ENCODE data around the gene LNX2.

The LNX2 gene

DNA sequence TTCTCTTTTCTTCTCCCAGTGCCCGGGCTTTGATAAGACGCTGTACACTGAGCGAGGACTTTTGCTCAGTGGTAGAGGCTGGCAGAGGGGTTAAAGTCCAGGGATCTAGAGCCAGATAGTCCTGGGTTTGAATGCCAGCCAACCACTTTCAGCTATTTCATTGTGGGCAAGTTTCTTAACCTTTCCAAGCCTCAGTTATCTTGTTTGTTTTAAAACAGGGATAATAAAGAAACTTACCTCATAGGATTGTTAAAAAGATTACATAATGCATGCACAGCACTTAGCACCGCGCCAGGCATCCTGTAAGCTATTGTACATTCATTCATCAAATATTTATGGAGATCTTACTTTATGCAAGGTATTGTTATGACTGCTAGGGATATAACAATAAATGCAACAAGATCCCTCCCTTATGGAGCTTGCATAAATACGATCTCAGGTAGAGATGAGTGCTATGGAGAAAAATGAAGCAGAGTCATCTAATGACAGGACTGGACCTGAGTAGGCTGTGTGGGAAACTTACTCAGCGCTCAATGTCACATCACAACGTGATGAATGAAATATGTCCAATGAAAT is 70.8 kb downstream of the LNX2 start:
- no peak for DNase-seq

DNA sequence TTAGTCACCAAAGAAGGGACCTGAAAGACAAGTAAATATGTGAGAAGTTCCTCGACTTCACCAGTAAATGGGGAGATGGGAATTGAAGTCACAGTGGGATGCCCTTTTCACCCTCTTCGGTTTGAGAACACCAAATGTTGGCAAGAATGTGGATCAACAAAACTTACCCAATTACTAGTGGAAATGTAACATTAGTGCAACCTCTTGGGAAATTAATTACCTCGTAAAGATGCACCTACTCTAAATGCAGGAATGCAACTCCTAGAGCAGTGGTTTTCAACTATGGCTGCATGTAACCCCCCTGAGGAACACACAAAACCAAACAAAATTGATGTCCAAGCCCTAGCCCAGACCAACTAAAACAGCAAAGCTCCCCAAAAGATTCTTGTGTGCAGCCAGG is 78.1 kb downstream of the LNX2 start:
- no peak for DNase-seq

DNA sequence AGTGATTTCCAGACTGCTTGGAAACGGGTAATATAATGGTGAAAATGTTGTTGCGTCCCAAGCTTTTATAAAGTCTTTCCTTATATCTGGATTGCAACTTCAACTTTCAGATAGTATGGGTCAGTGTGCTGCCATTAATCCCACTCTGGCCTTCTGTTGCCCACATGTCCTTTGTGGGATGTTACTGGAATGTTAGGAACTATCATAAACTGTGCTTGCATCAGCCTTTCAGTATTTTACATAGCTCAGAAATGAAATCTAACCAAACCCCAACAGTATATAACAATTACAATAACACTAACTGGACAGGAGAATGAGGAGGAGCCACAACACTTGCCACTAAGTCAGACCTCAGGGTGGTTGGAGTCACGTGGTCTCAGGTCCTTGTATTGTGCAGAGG is 78.9 kb downstream of the LNX2 start:
- DNase-seq = no peak

DNA sequence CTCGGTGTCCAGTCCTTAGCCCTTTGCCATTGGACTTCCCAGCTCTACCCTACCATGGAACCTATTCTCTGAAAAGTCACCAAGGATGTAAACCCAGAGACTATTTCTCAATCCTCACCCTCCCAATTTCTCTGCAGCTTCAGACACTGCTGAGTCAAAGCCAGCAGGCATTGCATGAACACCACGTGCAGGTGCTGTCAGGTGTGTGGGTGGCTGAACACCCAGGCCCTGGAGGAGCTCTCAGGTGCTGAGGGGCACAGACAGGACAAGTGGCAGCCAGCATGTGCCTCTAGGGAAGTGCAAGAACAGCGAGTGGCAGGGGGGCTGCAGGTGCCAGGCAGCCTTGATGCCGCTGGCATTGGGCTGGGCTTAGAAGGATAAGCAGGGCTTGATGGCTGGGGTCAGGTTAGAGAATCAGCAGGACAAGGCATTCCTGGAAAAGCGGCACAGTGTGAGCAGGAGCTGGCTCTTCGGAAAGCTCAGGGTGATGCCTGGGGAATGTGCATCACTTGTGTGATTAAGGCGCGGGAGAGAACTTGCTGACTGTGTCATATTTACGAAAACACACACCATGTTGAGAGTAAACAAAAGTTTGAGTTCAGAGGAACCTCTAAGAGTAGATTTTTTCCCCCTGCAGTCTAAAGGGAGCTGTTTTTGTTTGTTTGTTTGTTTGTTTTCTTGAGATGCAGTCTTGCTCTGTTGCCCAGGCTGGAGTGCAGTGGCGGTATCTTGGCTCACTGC is 83.8 kb downstream of the LNX2 start:
- no peak for DNase-seq

DNA sequence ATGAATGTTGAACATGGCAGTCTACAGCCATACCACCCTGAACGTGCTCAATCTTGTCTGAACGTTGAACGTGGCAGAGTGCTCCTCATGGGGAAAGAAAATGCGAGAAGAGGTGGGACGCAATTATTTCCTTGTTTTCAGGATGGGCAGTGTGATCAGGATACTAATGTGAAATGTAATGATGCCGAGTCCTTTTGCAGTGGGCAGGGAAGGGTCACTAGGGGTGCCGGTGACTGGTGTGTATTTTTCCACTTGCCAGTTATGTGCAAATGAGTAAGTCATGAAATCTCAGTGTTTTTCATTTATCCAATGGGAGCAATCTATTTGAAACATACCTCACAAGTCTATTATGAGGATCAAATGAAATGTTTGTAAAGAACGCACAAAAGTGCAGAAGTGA is 84.8 kb downstream of the LNX2 start:
- no peak for DNase-seq

DNA sequence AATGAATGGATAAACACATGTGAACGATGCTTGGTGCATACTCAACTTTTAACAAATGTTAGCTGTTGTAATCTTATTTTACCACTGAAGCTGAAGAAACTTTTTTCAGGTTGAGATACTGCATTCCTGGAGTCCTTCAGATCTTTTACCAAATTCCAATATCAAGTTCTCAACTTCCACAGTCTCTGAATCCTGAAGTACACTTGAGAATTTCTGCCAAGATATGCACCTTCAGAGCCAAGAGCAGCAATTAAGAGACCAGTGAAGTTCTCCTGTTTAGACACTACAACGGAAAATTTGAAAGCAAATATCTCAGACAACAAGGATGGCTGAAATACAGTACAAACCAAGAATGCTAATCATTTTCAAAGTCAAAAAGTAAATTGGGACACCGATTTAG is 85.3 kb downstream of the LNX2 start:
- no peak for DNase-seq

DNA sequence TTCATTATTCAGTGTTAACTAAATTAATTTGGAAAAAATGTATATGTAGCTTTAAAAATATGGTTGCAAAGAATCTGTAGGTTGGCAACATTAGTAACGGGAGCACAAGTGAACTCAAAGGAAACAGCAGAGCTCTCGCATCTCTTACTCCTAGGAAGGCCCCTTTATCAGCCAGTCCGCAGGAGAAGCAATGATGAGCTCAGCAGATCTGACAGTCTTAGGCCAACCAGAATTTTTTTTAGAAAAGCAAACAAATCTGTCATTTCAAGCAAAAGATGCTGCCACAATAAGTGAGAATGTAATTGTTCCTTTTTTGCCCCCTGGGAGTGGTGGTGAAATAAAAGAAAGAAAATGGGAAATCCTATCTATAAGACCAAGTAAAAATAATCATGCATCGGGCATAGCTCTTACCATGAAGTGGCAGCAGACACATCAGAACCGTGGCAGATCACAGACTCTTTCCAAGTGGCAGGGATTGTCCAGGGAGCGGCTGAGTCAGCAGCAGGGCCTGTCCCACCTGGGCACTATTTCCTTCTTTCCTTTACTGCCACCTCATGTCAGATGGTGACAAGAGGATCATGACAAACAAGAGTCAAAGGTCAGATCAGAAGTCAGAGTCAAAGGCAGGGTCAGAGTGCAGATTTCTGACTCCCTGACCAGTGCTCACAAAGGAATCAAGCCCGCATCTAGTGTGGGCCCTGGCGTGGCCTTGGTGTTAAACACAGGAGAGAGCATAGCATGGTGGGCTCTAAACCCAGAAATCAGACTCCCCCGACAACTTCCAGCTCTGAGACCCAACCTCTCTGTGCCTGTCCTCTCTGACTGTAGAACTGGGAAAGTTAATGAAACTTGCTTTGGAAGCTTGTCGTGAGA is 86.0 kb downstream of the LNX2 start:
- DNase-seq = no peak

DNA sequence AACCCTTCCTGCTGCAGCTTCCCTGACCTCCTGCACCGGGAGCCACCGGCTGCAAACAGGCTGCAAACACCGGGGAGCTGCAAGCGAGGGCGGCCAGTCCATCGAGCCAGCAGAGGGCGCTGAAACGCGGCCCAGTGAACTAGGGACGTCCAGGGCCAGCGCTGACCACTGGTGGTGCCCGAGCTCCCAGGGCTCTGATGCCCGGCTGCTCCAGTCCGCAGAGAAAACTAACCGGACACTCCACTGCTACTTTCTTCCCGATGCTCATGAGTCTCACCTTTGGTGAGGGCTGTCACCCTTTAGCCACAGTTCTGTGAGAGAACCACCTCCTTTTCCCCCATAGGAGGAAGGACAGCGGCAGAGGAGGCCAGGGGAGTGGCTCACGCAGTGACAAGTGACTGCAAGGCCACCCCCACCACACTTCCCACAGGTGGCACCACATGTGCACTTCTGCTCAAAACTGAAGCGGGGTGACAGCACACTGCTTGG is 87.1 kb downstream of the LNX2 start:
- DNase-seq = peak; percentile 73

DNA sequence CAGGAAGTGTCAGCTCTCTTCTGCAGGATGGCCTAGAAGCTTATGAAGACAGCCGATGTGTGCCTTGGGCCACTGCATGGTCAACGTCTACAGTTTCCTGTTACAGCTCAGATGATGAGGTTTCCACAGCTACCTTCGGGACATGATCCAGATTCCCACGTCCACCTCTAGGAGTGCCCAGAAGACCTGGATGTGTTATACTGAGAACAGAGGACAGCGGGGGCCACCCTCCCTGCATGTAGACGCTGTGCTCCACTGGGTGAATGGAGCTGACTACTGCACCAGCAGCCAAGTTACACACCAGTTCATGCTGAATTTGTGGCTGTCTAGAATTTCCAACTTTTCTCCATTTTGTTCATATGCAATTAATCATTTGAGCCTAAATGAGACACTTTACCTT is 91.4 kb downstream of the LNX2 start:
- no peak for DNase-seq

DNA sequence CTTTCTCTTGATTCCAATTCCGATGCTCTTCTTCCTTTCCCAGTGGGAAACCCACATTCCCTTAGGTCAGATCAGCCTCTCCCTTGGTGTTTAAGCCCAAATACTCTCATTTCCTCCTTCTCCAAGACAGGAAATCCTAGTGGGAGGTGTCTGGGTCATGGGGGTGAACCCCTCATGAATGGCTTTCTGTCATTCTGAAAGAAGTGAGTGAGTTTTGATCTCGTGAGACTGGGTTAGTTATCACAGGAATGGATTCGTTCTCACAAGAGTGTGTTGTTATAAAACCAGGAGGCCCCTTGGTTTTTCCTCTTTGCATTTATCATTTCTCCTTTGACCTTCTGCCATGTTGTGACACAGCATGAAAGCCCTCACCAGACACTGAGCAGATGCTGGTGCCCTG is 93.8 kb downstream of the LNX2 start:
- no peak for DNase-seq

DNA sequence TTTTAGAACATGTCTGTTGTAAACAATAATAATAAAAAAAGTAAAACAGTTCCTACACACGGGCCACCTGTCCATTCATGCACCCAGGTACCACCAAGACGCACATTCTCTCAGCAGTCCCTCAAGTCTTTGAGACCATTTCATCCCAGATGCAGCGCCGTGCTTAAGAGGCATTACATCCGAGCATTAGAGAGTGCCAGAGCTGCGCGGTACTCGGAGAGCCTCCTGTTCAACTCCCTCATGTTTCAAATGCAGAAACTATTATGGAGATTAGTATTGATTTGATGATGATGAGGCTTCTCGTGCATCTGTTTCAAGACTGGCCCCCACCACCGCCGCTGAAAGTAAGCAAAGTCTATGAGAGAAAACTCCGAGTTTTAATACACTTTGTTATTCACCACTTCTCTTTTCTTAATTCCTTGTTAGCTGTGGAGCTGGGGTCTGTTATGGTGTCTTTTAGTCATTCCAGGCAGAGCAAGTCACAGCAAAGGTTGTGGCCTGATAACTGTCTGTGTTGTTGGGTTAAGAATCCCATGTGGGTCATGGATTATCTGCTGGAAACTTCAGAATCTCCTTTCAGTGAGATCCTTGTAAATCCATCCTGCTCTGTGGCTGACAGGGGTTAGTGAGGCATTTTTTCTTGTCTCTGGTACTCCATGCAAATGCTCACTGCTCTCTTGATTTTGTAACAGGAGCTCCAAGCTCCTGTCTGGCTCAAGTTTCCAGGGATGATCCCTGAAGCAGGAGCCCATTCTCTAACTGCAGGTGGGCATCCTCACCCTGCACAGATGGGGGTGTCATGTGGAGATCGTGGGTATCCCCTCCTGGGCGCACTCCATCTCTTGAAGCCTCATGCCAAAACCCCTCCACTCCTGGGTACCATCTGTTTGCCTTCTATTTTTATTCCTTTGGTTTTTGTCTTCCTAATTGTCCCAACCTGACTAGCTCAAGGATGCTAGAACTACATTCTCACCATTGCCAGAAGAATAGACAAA is 95.1 kb downstream of the LNX2 start:
- DNase-seq = no peak

DNA sequence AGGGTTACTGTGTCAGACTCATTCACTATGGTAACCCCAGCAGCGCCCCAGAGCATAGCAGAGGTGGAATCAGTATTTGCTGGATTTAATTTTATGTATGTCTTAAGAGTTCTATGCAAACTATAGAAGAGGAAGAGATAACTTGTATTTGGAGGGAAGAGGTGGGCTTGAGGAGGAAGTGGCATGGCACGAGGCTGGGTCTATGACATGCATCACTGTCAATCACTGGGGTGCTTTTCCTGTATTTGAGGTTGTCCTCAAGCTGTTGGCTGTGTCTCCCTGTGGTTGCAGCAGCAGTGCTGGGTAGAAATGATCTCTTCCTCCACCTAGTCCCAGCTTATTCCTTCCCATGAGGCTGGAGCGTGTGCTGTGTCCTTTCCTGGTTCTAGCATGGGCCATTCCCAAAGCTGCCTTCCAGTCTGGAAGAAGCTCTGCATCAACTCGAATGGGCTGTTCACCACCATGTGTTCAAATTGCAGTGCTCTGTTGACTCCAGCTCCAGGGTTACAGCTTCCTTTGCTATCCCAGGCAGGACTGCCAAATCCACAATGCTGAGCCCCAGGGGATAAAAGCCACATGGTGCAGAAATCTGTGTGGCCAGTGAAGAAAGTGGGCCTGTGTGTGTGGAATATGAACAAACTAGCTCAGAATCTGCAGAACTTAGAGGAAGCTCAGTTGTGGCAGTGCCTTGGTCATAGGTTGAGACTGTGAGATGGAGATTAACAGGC is 96.8 kb downstream of the LNX2 start:
- DNase-seq = no peak

DNA sequence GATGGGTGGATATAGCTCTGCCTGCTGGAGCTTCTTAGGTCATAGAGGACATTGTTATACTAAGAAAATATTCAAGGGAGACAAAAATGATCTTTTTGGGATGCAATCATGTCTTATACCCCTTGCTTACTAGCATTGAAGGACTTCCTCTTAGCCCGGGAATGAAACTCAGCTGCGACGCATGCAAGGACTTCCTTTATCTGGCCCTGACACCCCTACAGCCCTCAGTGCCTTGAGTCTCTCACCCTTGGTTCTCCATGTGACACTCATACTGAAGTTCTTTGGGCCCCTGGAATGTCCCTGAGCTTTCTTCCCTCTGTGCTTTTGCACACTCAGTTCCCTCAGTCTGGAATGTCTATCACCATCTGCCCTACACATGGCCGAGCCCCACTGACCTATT is 97.5 kb downstream of the LNX2 start:
- no peak for DNase-seq

DNA sequence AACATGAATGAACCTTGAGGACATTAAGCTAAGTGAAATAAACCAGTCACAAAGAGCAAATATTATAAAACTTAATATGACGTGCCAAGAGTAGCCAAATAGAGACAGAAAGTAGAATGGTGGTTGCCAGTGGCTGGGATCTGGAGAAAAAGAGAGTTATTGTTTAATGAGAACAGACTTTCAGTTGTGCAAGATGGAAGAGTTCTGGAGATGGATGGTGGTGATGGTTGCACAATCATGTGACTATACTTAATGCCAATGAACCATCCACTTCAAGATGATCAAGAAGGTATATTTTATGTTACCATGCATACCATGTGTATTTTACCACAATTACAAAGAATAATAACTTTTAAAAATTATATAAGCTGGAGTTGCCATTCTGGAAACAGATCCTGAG is 104.2 kb downstream of the LNX2 start:
- DNase-seq = no peak

DNA sequence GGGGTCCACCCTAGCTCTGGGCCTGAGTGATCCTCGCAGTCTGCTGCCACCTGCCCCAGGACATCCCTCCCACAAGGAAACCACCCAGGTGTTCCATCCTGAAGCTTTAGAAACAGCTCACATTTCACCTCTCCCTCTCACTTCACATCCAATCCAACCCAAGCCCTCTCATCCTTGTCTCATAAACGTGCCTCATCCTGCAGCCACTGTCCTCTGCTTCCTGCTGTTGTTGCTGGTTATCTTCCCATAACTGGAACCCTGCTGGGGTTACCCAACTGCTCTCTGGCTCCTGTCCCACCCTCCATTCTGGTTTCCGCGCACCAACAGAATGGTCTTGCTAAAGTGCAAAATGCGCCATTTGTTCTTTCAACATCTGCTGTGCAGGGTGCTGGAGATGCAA is 110.2 kb downstream of the LNX2 start:
- DNase-seq = no peak

DNA sequence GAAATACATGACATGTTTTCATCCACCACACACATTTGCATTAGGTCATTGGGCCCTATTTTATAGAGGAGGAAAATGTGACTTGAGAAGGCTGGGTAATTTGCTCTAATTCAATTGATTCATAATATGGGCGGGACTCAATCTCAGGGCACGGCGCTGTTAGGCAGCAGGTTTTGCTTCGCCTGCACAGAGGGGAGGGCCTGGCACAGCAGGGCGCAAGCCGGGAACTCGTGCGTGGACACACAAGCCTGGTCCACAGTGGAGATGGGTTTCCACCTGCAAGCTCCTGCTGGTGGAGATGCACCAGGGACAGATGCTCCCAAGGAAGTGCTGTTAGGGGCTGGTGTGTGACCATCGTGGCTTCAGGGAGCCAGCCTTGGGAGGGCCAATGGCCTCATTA is 111.5 kb downstream of the LNX2 start:
- no peak for DNase-seq

DNA sequence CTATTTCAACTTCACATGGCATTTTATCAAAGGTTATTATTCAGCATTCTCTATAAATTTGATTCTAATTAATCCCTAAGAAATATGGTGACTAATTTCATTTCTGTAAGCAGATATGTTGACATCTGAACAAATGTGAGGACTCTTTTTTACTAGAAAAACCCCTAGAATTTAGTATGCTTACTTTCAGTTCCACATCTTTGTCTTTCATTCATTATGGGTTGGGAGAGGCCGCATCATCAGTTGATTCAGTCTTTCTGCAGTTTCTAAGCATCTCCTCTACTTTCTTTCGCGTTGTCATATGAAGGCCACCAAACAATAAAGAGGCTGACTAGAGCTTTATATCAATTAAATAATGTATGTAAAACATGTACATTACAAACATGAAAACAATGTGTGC is 114.5 kb downstream of the LNX2 start:
- DNase-seq = no peak

DNA sequence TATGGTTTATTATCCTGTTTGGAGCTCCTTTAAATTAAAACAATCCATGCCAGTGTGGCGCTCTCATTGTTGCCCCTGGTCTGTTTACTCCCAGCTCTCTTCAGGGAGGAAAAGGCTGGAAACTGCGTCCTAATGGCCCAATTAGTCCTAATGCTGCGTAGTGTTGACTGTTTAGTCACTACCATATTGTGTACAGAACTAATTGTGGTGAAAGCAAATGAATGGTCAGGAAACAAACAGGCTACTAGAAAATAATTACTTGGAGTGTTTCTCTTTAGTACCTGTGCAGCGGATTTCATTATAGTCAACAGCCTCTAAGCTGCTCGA is 115.5 kb downstream of the LNX2 start:
- no peak for DNase-seq

DNA sequence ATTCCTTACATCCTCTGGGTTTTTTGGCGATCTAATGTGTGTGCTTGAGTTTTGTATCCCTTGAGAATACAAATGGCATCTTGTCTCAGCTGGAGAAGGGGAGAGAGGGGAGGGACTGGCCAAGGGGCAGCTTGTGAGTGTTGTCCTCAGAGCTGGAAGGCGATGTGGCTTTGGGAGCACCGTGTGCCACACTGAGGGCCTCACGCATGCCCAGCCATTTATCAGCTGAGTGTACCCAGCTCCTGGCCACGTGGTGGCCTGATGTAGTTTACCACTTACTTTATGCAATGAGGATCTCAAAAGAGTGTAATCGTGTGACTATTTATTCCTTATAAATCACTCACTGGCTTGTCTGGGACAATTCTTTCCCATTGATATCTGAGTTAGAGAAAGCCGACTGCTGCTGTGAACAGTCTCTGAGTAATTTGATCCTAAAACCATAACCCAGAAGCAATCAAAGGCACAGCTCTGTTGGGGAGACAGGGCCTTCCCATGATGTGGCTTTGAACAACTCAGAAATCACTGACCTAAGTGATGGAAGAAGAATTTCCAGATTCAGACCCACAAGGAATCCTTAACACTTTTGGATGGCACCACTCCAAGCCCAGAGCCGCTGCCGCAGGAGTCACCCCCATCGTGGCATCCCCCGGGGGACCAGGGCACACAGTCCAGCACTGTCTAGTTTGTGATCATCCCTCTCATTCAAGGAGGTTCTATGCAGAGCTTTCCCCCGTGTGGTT is 116.0 kb downstream of the LNX2 start:
- no peak for DNase-seq

DNA sequence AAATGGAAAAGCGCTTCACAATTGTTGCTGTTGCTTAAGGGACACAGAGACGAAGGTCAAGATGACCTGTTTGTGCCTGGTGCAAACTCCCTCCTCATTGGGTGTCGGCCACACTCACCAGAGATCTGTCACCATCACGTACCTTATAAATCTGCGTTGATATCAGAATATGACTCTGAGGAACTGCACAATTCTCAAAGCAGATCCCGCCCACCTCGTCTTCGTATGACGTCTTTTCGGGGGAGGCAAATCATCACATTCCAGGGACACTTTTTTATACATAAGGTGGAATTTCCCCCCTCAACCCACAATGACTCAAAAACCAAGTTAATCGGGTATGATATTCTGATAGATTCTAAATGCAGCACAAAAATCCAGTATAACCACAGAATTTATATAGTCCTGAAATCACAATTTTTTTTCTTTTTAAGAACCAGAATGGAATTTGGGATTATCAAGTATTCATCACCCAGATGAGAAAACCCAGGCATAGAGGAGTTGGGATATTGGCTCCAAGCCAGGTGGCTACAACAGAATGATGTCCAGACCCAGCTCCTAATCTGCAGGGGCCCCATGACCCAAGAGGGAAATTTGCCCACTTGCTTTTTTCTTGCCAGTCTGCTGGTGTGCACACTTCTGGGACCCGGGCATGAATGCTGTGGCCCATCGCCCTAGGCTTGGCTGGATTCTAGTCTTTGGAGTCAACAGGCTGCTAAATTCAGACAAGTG is 119.4 kb downstream of the LNX2 start:
- no peak for DNase-seq
